Measurements from ENCODE around the gene AFAP1L2.

The AFAP1L2 gene

DNA sequence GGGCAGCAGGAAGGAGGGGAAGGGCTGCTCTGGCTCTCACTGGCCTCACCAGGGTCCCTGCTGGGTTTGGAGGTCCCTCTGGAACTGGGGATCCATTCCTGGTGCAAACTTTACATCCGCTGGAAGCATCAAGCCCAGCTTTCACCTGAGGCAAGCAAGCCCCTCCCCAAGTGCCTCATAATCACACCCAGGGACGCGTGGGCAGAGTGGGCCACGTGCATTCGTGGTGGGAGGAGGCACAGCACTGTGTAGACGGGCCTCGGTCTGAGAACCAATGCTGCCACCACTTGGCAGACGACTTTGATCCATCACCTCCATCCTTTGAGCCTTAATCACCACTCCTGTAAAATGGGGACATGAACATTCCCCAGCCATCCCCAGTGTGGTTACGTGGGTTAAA is 91.2 kb downstream of the AFAP1L2 start:
- no peak overlapping the region for H3K4me3 ChIP-seq (ENCODE audit: low read depth, low read length)
- TF ChIP-seq, protein P1, sequence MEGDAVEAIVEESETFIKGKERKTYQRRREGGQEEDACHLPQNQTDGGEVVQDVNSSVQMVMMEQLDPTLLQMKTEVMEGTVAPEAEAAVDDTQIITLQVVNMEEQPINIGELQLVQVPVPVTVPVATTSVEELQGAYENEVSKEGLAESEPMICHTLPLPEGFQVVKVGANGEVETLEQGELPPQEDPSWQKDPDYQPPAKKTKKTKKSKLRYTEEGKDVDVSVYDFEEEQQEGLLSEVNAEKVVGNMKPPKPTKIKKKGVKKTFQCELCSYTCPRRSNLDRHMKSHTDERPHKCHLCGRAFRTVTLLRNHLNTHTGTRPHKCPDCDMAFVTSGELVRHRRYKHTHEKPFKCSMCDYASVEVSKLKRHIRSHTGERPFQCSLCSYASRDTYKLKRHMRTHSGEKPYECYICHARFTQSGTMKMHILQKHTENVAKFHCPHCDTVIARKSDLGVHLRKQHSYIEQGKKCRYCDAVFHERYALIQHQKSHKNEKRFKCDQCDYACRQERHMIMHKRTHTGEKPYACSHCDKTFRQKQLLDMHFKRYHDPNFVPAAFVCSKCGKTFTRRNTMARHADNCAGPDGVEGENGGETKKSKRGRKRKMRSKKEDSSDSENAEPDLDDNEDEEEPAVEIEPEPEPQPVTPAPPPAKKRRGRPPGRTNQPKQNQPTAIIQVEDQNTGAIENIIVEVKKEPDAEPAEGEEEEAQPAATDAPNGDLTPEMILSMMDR (IDR thresholded peaks at IDR 0.05; ENCODE audit: low read depth, low read length, missing control alignments), result no peak
- DNase-seq (ENCODE audit: low read depth), result no peak

DNA sequence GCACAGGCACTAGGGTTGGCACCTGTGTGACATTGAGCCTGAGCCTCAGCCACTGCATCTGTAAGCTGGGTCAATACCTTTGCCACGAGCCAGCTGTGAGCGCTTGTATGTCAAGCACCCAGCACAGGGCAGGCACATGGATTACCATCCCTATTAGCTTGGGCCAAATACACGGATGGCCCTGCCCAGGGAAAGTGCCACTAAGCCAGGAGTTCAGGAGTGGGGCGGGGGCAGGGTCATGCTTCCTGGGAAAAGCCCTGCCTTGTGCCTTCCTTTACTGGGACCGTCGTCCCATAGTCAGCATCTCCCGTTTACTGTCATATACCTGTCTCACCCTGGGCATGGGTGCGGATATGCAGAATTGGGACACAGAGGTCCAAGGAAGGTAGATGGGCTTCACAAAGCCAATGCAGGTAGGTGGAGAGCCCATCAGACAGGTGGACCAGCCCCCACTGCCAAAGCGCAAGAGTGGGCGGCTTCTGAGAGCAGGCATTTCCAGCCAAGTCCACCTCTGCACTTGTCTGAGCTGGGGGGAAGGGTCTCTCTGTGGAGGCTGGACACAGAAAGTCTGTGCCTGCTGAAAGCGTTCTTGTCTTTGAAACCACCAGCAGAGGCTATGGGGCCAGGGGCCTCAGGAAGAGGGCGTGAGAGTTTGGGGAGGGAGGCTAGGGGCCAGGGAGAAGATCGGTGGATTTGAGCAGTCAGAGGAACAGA is 92.6 kb downstream of the AFAP1L2 start:
- DNase-seq (ENCODE audit: low read depth), result no peak
- TF ChIP-seq, protein P1 (IDR thresholded peaks at IDR 0.05; ENCODE audit: low read depth, low read length, missing control alignments), result no peak
- no peak overlapping the region for H3K4me3 ChIP-seq (ENCODE audit: low read depth, low read length)

DNA sequence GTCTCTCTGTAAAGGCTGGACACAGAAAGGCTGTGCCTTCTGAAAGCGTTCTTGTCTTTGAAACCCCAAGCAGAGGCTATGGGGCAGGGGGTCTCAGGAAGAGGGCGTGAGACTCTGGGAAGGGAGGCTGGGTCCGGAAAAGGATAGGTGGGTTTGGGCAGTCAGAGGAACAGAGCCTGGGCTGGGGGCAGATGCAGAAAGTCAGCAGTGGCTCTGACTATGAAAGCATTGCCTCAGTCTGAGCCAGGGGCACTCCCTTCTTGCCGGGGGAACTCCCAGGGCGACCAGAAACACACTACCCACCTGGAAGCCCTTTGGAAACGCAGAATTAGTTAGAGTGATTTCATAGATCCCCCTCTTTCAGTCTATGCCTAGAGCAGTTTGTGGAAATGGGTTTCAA is 93.3 kb downstream of the AFAP1L2 start:
- no peak for DNase-seq (ENCODE audit: low read depth)
- H3K4me3 ChIP-seq (ENCODE audit: low read depth, low read length), result no peak overlapping the region
- TF ChIP-seq, protein P1 (IDR thresholded peaks at IDR 0.05; ENCODE audit: low read depth, low read length, missing control alignments), result no peak

DNA sequence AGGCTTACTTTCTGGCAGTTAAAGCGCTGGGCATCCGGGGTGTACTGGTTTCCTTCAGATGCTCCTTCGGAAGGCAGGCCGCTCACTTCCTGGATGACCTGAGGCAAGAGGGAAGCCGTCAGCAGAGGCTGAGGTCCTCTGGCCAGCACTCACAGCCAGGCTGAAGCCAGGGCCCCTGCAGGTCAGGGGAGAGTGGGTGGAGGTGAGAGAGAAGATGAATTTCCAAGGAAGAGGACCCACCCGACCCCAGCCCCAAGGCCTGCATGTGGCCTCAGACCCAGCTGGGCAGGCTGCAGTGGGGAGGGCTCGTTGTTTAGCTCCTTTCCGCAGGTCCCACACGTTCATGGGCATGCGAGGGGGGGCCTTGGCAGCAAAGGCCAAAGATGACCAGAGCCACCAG is 94.0 kb downstream of the AFAP1L2 start:
- no peak overlapping the region for H3K4me3 ChIP-seq (ENCODE audit: low read depth, low read length)
- TF ChIP-seq, protein P1 (IDR thresholded peaks at IDR 0.05; ENCODE audit: low read depth, low read length, missing control alignments), result no peak
- DNase-seq (ENCODE audit: low read depth), result no peak

DNA sequence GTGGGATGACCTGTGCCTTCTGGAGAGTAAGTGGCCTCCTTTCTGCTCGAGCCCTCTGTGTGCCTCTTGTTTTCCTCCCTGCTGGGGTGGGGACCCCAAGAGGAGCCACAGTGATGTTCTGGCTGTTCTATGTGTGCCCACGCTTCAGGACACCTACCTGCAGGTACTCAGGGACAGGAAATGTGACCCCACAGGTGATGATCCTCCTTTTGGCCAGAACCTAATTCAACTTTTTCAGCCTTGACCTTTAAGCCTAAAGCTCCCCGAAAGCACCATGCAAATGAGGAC is 95.0 kb downstream of the AFAP1L2 start:
- H3K4me3 ChIP-seq (ENCODE audit: low read depth, low read length), result no peak overlapping the region
- TF ChIP-seq, protein P1 (IDR thresholded peaks at IDR 0.05; ENCODE audit: low read depth, low read length, missing control alignments), result no peak
- no peak for DNase-seq (ENCODE audit: low read depth)

DNA sequence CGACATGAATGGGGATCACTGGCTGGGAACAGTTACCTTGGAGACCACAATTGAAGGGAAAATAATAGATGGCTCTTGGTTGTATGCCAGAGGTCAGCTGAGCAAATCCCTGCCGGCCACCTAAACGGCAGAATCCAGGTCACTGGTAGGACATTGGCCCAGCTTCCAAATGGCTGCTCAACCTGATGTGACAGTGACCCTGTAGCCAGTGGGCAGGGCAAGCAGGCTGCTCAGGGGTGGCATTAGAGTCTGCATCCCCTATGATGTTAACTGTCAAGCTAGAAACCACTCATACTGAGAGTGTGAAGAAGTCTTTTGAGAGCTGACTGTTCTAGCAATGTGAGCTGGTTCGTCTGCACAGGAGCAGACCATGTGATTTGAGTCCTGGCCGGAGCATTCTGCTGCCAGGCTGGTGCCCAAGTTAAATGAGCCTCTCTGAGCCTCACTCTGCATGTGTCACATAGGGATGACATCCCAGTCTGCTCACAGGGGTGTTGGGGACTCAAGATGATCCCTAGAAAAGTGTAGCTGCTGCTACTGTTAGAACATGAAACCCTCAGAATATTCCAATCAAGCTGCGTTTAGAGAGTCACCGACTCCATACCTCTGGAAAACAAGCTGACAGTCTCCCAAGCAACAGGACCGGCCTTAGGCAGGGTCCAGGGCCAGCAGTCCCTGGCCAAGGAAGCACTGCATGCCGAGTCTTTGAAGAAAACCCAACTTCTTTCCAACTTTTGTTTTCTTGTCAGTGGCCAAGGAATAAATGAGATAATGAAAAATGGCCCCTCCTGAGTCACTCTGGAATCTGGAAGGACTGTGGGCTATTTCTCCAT is 95.6 kb downstream of the AFAP1L2 start:
- TF ChIP-seq, protein P1 (IDR thresholded peaks at IDR 0.05; ENCODE audit: low read depth, low read length, missing control alignments), result no peak
- DNase-seq (ENCODE audit: low read depth), result no peak
- no peak overlapping the region for H3K4me3 ChIP-seq (ENCODE audit: low read depth, low read length)

Measured in GM12864 (cell line).